B cell (primary cell): ENCODE measurements around the gene PPP6R3. TPM values are rescaled to one million over a fixed set of nuclear protein-coding genes. Genes with fewer than 3 reads are reported as not detected.

Experiments
- ATAC-seq: fragments of 200-7000 bp; cut with Tn5 transposase; one replicate; pipeline ENCODE4 v1.10.0; 2021; ENCODE audit warnings: low read depth, mild to moderate bottlenecking, moderate number of reproducible peaks, moderate library complexity
- CTCF ChIA-PET: fragments of 350-600 bp; sonication (Branson Sonifier 250); formaldehyde crosslinking; loops from one replicate; lab custom pipeline; 2021; ENCODE audit warnings: antibody characterized with exemption, inconsistent platforms; lab: Charles Lee
- POLR2A ChIA-PET: fragments of 350-600 bp; sonication (Branson Sonifier 250); formaldehyde crosslinking; loops from one replicate; lab custom pipeline; 2021; ENCODE audit warnings: antibody characterized with exemption; lab: Charles Lee
- DNase-seq: peaks from one replicate; pipeline ENCODE4 v3.0.0; 2013
- H2AFZ ChIP-seq: 2 replicates; pipeline ENCODE4 v1.6.1; 2012; ENCODE audit warnings: mild to moderate bottlenecking, low read depth, low read length; ENCODE audit not compliant: insufficient read depth, poor library complexity, severe bottlenecking
- H3K27ac ChIP-seq, 2 donors: 1 replicate in 1 of 2; 2 replicates in 1 of 2; pipeline ENCODE4 v1.5.1; 2012 to 2013; ENCODE audit warnings: low read length in 2 of 2, mild to moderate bottlenecking in 2 of 2, moderate library complexity in 1 of 2
- H3K27me3 ChIP-seq, 4 experiments: fragments of 200-600 bp in 1 of 4; sonication (generic) in 1 of 4; replicated peaks in 1 of 4; 1 replicate in 2 of 4; 2 replicates in 2 of 4; pipeline versions ENCODE4 v1.6.1 to v1.7.0; 2013 to 2016; ENCODE audit warnings: low read length in 3 of 4, mild to moderate bottlenecking in 2 of 4, mixed read lengths in 1 of 4, moderate library complexity in 1 of 4; ENCODE audit not compliant: insufficient read depth in 4 of 4, control insufficient read depth in 3 of 4; ENCODE audit errors: control extremely low read depth in 1 of 4
- H3K36me3 ChIP-seq, 2 experiments: replicated peaks in 1 of 2; 1 replicate in 1 of 2; 2 replicates in 1 of 2; pipeline versions ENCODE4 v1.6.1 to v1.7.1; 2013; ENCODE audit warnings: low read length in 1 of 2; ENCODE audit not compliant: insufficient read depth in 2 of 2, control insufficient read depth in 1 of 2; ENCODE audit errors: control extremely low read depth in 1 of 2, extremely low read depth in 1 of 2
- H3K4me1 ChIP-seq, 2 donors: fragments of 200-600 bp in 1 of 2; sonication (generic) in 1 of 2; 1 replicate in 1 of 2; 2 replicates in 1 of 2; pipeline versions ENCODE4 v1.5.1 to v1.6.1; 2013 to 2017; ENCODE audit warnings: low read length in 2 of 2; ENCODE audit not compliant: control insufficient read depth in 2 of 2, insufficient read depth in 2 of 2
- H3K4me2 ChIP-seq: replicated peaks from 2 replicates; pipeline ENCODE3; 2012; ENCODE audit warnings: mild to moderate bottlenecking, low read depth, low read length; ENCODE audit not compliant: poor library complexity, severe bottlenecking
- H3K4me3 ChIP-seq, 5 experiments: fragments of 200-600 bp in 1 of 5; sonication (generic) in 1 of 5; 1 replicate in 3 of 5; 2 replicates in 2 of 5; pipeline versions ENCODE4 v1.5.1 to v1.7.0; 2011 to 2016; ENCODE audit warnings: low read length in 4 of 5, mild to moderate bottlenecking in 4 of 5, low read depth in 2 of 5, control low read depth in 1 of 5, moderate library complexity in 1 of 5; ENCODE audit not compliant: insufficient read depth in 1 of 5; ENCODE audit errors: control extremely low read depth in 1 of 5, extremely low read depth in 1 of 5
- H3K79me2 ChIP-seq: fragments of 200-600 bp; sonication (generic); one replicate; pipeline ENCODE4 v1.6.0; 2016; ENCODE audit warnings: low read length; ENCODE audit not compliant: control insufficient read depth, insufficient read depth
- H3K9ac ChIP-seq: fragments of 200-600 bp; sonication (generic); 2 replicates; pipeline ENCODE4 v1.6.1; 2017; ENCODE audit warnings: mild to moderate bottlenecking, low read length, moderate library complexity
- H3K9me3 ChIP-seq, 3 donors: one replicate each; pipeline versions ENCODE4 v1.6.1 to v1.7.1; 2013; ENCODE audit warnings: low read length in 2 of 3; ENCODE audit not compliant: control insufficient read depth in 2 of 3, insufficient read depth in 1 of 3; ENCODE audit errors: control extremely low read depth in 1 of 3
- H4K20me1 ChIP-seq: 2 replicates; pipeline ENCODE4 v1.6.0; 2012; ENCODE audit warnings: mild to moderate bottlenecking, low read length; ENCODE audit not compliant: insufficient read depth, control insufficient read depth, poor library complexity, severe bottlenecking
- H3K27ac Mint-ChIP-seq: one replicate; pipeline ENCODE4 v1.8.0; 2021; ENCODE audit warnings: mixed read lengths
- H3K27me3 Mint-ChIP-seq: one replicate; pipeline ENCODE4 v1.8.0; 2021; ENCODE audit warnings: mixed read lengths
- H3K4me1 Mint-ChIP-seq: one replicate; pipeline ENCODE4 v1.8.0; 2021; ENCODE audit warnings: mixed read lengths
- H3K4me3 Mint-ChIP-seq: one replicate; pipeline ENCODE4 v1.8.0; 2021; ENCODE audit warnings: mixed read lengths
- H3K9me3 Mint-ChIP-seq: one replicate; pipeline ENCODE4 v1.8.0; 2022; ENCODE audit warnings: mixed read lengths; ENCODE audit not compliant: insufficient read depth
- CTCF ChIP-seq: fragments of 200-600 bp; IDR thresholded peaks from one replicate; pipeline ENCODE4 v1.8.0; 2022; ENCODE audit warnings: antibody characterized with exemption, mild to moderate bottlenecking
- EZH2 ChIP-seq: IDR thresholded peaks from 2 replicates; pipeline ENCODE4 v1.6.1; 2012; ENCODE audit warnings: borderline replicate concordance, low read depth, mild to moderate bottlenecking, moderate library complexity, low read length; ENCODE audit not compliant: insufficient read depth, poor library complexity, severe bottlenecking
- WGBS: methylation state at CpG from one replicate; pipeline ENCODE4 v1.1.5; 2013; ENCODE audit warnings: missing lambda C conversion rate; ENCODE audit not compliant: insufficient coverage; 5-methylcytosine and 5-hydroxymethylcytosine counted together
- intact Hi-C: fragments of 100-400 bp; cut with micrococcal nuclease; formaldehyde crosslinking; loops from one replicate; pipeline ENCODE4 v1.10.0; 2022
- polyA plus RNA-seq: library from polyadenylated mRNA; depleted of rRNA; stranded (reverse); fragments of >200 nt; gene quantifications from 2 replicates; pipeline ENCODE4 v1.2.3, GENCODE V29; 2012
- total RNA-seq, 2 donors: library from RNA; stranded (reverse); fragments of 120-200 nt in 1 of 2; gene quantifications; 1 replicate in 1 of 2; 2 replicates in 1 of 2; pipeline versions ENCODE4 v1.2.3 to v1.2.4, GENCODE V29; 2013 to 2022

Gene PPP6R3
- total and polyA plus RNA-seq, 2 donors (not counting 1 experiment from before 2014, with no cell fraction given), result 48.5 to 159 TPM

- peaks cover 86% of the 10 kb centered on the region for H3K4me1 Mint-ChIP-seq
- peak overlapping the region; percentile 21 for H3K27ac Mint-ChIP-seq
- CTCF ChIA-PET, result no interaction called here
- H3K9me3 Mint-ChIP-seq, result no peaks in the 10 kb centered on the region
- DNase-seq, result no peak
- H4K20me1 ChIP-seq, result peaks cover 99% of the 10 kb centered on the region
- intact Hi-C loops, result loop anchor here (10.0 kb wide), 2 partner anchors 435 to 575 kb away; partner anchors contain the start of genes NDUFS8, TCIRG1 and TPCN2
- H3K79me2 ChIP-seq, result peaks cover 100% of the 10 kb centered on the region
- no peak overlapping the region for H3K9ac ChIP-seq
- no peaks in the 10 kb centered on the region for H3K27me3 ChIP-seq
- no CpG with 5 or more reads among the region's 1 CpG for WGBS
- H3K27me3 Mint-ChIP-seq, result no peaks in the 10 kb centered on the region
- peak overlapping the region in 1 of 2 donors; percentile 44 for H3K27ac ChIP-seq
- H3K4me3 ChIP-seq, result no peak overlapping the region
- no peak for ATAC-seq
- H3K36me3 ChIP-seq, result peaks cover 4 to 6% of the 10 kb centered on the region in 2 experiments
- no peak overlapping the region for H2AFZ ChIP-seq
- H3K4me3 Mint-ChIP-seq, result peak overlapping the region; percentile 57
- H3K4me2 ChIP-seq, result peak overlapping the region; percentile 56
- POLR2A ChIA-PET, result no interaction called here
- H3K4me1 ChIP-seq, result peaks cover 68 to 84% of the 10 kb centered on the region in 2 donors
- no peak for TF ChIP-seq EZH2
- no peak for TF ChIP-seq CTCF
- H3K9me3 ChIP-seq, result no peaks in the 10 kb centered on the region
Measured at GRCh38 chr11:68469642-68470041, 9.1 kb downstream of the PPP6R3 start.

- Histone ChIP-seq H3K4me3 (no peak overlapping the region), H4K20me1 (peaks cover 92% of the 10 kb centered on the region), H3K9me3 (no peaks in the 10 kb centered on the region), H3K4me2 (peak overlapping the region; percentile 56), H3K9ac (peak overlapping the region; percentile 6), H3K79me2 (peaks cover 95% of the 10 kb centered on the region), H3K4me1 (peaks cover 68 to 79% of the 10 kb centered on the region in 2 donors), H3K27me3 (no peaks in the 10 kb centered on the region), H3K27ac (peak overlapping the region in 1 of 2 donors; percentile 44), H3K36me3 (peaks cover 3 to 6% of the 10 kb centered on the region in 2 experiments), H2AFZ (no peak overlapping the region)
- DNase-seq, result no peak
- Mint-ChIP-seq H3K4me1 (peaks cover 84% of the 10 kb centered on the region), H3K9me3 (no peaks in the 10 kb centered on the region), H3K27me3 (no peaks in the 10 kb centered on the region), H3K4me3 (peak overlapping the region; percentile 57), H3K27ac (peak overlapping the region; percentile 57)
- 95% methylated on average over 4 of the region's 4 CpGs for WGBS
- intact Hi-C loops, result no loop called here
- POLR2A ChIA-PET, result no interaction called here
- TF ChIP-seq EZH2, result no peak
- no peak for TF ChIP-seq CTCF
- CTCF ChIA-PET, result no interaction called here
- no peak for ATAC-seq
Measured at GRCh38 chr11:68470304-68470811, 9.8 kb downstream of the PPP6R3 start.
